HG02623 (cell line): ENCODE measurements around the gene GPC2.

ENCODE experiments used
- ATAC-seq: cut with Tn5 transposase; IDR thresholded peaks from one replicate; pipeline ENCODE4 v1.9.1; 2021; ENCODE audit warnings: moderate library complexity; ENCODE audit not compliant: unreplicated experiment

Gene GPC2

GRCh38 chr7:100126239-100126930 lies 50.8 kb downstream of the GPC2 start:
- ATAC-seq = peak; percentile 4

- no peak for ATAC-seq
Measured at GRCh38 chr7:100124301-100125230, 52.6 kb downstream of the GPC2 start.

- ATAC-seq = no peak
Measured at GRCh38 chr7:100122568-100122967, 54.6 kb downstream of the GPC2 start.

- ATAC-seq = no peak
Measured at GRCh38 chr7:100122067-100122466, 55.1 kb downstream of the GPC2 start.

GRCh38 chr7:100120733-100121036 lies 56.5 kb downstream of the GPC2 start:
- no peak for ATAC-seq

GRCh38 chr7:100119970-100120732 lies 57.0 kb downstream of the GPC2 start:
- no peak for ATAC-seq
